SKM-1 treated with dmso at 0.1 percent for 144 hours (cell line): Measurements from ENCODE around the gene C1R.

ENCODE experiments used
- DNase-seq: peaks from one replicate; lab custom pipeline; 2025; ENCODE audit not compliant: unreplicated experiment; lab: John Stamatoyannopoulos, UW

C1R gene

DNA sequence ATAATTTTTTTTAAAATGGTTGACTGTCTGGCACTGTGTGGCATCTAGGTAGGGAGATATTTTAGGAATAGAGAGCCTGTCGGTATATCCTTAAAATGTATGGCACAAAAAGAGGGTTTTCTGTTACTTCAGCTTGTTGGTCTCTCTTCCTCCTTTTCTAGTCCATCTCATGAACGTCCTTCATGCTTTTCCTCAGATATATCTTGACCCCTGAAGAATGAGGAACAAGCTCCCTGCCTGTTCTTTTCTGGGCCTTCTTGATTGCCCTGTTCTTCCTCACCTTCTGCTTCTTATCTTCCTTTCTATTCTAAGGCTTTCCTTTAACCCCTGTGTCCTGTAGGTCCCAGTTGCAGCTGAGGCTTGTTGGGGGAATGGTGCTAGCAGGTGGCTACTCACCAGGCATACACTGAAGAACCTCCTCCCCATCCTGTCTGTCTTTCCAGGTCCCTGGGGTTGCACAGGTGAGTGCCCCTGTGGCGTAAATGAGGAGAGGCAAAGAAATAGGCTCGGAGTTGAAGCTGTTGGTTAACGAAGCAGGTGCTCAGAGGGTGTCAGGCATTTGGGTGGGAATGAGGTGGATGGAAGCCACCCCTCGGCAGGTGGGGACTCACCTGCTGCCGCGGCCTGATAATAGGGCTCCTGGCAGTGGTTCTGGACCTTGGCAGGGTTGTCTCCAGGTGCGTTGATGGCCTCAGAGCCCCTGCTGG, 7.2 kb upstream of the C1R start:
- peak; percentile 36 for DNase-seq

DNA sequence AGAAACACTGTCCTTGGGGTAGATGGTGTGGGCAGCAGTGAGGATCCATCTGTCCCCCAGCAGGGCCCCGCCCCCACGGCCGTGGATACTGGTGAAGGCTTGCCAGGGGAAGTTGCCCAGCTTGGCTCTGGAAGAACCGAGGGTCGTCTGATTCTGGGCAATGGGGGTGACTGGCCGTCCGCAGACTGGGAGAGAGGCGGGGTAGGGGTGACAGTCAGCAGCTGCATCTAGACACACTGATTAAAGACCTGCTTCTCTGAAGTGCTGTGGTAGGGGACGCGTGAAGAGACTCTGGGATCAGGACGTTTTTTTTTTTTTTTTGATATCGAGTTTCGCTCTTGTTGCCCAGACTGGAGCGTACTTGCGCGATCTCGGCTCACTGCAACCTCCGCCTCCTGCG, 4.7 kb upstream of the C1R start:
- no peak for DNase-seq

DNA sequence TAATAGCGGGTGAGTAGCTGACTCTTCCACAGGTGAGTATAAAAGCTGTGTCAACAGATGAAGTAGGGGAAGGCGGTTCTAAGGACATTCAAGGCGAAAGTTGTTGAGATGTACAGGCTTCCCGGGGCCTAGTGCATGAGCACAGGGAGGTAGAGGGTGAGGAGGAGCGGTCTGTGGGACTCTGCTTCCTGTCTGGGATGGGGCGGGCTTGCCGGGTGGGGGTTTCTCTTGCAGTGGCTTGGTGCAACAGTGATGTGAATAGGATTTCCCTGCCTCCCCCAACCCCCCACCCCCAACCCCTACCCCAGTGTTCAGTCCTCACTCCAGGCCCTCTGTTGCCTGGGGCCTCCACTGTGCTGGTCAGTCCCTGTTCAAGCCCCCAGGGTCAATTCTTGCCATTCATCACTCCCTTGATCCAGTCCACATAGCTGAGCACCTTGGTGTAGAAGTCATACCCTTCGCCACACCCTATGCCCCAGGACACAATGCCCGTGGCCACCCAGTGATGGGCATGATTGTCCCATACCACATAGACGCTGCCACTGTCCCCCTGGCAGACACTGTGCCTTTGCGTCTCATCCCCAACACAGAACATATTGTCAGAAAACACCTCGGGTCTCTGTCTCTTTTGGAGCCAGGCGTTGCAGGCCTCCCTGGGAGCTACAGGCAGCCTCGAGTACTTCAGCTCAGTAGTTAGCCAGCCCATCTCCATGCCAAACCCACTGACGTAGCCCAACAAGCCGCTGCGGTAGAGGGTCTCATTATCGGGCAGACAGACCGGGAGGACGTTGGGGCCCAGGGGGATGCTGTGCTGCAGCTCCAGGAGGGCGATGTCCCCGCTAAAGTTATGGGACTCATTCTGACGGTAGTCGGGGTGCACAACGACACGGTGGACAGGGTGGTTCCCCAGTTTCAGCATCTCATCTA, 4.0 kb upstream of the C1R start:
- DNase-seq: no peak

DNA sequence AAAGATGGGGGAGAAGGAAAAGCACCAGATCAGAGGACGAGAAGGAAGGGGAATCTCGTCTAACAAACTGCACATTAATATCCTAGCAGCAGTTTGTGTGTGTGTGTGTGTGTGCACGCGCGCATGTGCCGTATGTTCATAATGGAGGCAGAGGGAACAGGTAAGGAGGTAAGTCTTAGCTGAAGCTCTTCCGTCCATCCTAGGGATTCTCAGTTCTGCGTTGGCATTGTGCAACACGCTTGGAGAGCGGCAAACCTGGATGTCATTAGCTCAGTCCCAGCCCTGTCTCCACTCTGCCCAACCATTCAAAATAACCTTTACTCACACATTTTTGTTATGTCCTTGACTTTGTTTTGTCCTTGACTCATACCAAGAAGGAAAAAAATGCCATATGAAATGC, 1.6 kb upstream of the C1R start:
- no peak for DNase-seq

DNA sequence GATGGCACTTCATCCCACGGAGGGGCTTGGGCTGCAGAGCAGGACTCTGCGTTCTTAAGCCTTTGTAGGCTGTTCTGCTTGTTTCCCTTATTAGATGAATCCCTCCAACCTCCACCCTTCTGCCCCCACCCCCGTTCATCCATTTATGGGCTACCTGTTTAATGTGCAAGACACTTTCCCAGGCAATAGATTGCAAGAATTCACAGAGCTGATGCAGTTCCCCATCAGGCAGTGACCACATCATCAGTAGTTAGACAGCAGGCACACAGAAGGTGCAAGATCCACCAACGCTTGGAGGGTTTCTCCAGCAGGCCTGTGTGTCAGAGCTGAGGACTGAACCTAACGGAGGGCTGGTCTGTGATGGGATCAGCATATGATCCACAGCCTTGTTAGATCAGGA, 1.2 kb upstream of the C1R start:
- DNase-seq: no peak

DNA sequence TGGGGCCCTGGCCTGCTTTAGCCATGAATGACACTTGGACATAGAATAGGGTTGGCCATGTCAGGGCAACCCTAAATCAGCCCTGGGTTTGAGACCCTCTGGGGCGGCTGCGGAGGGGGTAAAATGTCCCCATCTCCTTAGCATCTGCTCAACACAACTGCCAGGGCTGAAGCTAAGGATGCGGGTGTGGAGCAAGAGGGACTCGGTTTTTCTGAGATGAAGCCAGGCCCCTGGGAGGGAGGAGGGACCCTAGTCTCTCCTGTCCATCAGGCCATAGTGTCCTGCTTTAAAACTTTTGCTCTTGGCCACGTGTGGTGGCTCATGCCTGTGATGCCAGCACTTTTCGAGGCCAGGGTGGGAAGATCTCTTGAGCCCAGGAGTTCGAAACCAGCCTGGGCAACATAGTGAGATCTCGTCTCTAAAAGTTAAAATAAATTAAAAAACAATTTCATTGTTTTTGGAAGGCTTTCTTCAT, 778 bp upstream of the C1R start:
- DNase-seq: no peak

DNA sequence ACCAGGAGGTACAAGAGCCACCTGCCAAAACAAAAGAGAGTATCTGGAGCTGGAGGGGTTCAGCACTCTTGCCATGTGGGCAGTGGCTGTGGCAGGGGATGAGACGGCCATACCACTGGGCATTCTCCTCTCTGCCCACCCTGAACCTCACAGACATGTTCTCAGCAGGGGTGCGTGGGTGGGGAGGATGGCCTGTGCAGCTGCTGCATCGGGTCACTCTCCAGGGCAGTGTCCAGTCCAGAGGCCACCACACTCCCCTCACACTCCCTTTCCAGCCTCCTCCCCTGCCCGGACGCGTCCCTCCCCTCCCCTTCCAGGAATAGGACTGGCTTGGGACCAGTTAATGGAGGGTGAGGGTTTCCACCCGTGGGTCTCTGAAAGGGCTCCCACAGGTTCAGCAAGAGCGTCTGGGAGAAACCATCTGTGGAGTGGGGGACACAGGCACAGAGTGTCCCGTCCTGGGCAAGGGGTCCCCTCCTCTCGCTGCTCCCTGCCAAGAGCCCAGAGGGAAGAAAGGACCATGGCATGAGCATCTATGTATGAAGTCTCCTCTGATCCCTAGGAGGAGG, 501 bp downstream of the C1R start:
- DNase-seq: no peak

DNA sequence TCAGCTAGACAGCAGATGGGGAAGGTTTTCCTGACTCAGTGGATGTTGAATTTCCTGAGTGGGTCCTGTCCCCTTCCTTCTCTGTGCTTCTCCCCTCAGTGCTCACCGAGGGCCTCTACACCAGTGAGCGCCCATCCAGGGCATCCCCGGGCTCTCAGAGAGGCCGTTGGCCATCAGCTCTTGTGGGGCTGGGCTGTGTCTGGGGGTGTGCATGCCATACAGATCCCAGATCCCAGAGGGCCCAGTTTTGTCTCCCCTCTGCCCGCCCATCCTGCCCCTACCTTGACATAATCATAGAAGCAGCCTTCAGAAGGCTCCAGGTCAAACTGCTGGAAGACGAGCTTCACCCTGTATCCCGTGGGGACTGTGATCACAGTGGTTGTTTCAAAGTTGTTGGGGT, 1.1 kb downstream of the C1R start:
- no peak for DNase-seq

DNA sequence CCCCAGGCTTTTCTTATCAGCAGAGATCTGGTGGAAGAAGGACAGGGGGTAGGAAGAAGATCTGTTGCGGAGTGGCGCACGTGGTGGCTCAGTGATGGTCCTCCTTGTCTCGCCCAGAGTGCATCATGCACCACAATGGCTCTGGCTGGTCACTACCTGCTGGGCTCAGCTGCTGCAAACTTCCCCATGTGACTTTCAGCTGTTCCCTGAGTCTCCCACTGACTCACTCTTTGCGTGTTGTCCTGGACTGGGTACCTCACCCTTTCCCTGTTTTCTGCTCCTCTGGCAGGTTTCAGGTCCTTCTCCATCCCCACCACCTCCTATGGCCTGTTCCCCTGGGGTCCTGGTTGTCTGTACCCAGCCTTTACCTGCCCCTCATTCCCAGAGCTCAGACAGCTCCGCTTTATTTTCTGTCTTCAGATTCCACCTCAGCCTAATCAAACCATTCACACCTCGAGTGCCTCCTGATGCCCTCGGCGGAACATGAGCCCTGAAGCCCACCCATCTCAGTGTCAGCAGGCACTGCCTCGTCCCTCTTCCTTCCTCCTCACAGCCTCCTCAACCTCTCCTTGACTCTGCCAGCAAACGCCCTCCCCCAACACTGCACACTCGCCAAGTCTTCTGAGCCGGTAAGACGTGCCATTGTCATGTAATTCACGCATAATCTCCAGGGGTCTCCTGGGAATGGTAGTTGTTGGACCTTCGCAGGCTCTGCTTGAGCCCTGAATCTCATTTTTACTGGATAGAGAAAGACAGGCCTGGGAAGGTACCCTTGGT, 1.8 kb downstream of the C1R start:
- DNase-seq: no peak

DNA sequence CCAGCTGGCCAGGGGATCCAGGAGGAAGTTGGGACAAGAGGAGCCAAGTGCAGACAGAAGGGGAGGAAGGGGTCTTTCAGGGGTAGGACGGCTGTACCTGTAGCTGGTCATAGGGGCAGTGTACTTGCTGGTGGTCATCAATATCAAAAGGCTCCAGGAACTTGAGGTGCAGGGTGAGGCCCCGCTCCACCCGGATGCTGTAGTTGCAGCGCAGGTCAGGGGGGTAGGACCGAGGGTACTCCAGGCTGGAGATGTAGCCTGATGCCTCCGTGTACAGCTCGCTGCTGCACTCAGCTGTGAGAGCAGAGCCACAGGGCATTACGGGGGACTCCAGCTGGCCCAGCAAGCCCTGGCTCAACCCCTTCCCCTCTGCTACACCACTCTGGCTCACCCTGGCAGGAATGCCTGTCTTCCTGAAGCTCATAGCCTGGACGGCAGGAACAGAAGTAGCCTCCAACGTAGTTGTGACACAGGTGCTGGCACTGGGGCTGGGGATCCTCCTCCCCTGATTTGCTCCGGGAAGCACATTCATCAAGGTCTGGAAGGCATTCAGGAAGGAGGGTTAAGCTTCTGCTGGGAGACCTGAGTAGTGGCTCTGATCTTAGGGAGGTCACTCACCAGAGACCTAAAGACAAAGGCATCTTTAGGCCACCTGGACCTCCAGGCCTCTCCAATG, 2.9 kb downstream of the C1R start:
- DNase-seq: no peak

DNA sequence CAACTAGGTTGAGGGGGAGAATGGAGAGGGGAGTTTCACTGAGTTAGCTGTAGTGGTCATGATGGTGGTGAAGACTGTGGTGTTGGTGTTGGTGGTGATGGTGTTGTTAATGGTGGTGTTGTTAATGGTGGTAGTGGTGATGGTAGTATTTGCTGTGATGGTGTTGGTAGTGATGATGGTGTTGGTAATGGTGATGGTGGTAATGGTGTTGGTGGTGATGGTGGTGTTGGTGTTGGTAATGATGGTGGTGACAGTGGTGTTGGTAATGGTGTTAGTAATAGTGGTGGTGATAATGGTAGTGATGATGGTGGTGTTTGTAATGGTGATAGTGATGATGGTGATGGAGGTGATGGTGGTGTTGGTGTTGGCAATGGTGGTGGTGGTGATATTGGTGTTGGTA, 9.1 kb downstream of the C1R start:
- DNase-seq: no peak

DNA sequence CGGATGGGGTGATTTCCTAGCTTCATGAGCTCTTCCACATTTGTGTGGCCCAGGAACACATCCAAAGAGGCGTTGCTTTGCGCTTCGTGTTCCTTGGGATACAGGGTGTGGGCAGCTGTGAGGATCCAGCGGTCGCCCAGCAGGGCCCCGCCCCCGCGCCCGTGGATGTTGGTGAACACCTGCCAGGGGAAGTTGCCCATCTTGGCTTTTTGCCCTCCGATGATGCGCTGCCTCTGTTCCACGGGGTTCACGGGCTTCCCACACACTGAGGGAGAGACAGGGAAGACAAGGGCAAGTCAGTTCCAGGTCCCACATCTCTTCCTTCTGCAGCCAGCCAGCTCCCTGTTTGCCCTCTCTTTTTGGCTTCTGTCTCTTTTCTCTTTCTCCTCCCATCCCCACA, 11.2 kb downstream of the C1R start:
- DNase-seq: no peak

DNA sequence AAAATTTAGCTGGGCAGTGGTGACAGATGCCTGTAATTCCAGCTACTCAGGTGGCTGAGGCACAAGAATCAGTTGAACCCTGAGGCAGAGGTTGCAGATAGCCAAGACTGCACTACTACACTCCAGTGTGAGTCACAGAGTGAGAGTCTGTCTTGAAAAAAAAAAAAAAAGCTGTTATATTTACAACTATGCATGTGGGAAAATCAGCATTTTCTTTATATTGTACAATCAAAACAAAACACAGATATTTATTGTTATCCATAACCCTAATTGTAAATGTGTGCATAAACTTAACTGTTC, 12.5 kb downstream of the C1R start:
- DNase-seq: no peak

DNA sequence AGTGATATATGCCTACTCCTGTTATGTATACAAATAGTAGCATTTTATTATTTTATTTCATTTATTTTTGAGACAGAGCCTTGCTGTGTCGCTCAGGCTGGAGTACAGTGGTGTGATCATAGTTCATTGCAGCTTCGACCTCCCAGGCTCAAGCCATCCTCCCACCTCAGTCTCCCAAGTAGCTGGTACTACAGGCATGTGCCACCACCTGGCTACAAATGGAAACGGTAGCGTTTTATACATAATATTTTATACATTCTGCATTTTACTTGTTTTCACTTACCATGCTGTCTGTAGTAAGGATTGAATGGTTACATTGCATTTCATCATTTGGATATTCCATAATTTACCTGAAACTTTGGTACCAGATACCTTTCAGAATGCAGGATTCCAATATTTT, 14.1 kb downstream of the C1R start:
- no peak for DNase-seq

DNA sequence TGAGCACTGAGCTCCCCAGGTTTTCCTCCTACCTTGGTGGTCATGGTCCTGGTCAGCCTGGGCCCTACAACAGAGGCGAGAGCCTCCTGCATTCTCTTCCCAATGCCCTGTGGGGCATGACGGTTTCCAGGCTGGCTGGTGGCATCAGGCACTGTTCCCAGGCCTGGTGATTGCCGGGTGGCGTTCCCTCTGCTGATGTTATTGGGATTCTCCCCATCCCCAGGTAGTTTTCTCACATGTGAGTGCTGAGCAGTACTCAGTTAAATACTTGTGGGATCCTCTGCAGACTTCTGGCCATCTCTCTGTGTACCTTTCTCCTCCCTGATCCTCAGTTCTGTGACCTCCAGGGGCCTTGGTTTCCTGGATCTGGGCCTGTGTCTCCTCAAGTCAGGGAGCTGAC, 15.8 kb downstream of the C1R start:
- no peak for DNase-seq

DNA sequence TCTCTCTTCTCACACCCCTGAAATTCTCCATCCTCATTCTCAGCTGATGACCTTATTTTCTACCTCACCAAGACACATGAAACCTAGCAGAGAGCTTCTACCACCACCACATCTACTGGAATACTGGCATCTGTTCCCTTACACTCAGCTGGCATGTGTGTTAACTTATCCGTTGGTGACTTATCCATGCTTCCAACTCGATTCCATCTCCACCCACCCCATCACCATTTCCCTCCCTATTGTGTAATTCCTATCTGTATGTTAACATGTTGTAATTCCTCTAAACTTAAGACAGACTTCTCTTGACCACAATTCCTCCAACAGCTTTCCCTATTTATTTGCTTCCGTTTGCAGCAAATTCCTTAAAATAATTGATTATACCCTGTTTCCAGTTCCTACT, 16.3 kb downstream of the C1R start:
- DNase-seq: no peak

DNA sequence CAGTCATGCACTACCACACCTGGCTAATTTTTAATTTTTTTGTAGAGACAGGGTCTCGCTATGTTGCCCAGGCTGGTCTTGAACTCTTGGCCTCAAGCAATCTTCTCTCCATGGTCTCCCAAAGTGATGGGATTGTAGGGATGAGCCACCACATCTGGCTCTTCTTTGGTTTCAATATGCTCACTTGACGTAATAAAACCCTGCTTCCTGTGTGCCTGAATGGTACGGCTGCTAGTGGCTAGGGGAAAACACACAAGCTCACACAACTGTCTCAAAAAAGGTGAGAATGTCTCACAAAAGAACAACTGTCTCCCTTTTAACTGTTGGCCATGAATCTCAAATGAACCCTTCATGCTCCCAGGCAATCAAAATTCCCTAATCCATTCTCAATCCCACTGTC, 16.7 kb downstream of the C1R start:
- DNase-seq: no peak

DNA sequence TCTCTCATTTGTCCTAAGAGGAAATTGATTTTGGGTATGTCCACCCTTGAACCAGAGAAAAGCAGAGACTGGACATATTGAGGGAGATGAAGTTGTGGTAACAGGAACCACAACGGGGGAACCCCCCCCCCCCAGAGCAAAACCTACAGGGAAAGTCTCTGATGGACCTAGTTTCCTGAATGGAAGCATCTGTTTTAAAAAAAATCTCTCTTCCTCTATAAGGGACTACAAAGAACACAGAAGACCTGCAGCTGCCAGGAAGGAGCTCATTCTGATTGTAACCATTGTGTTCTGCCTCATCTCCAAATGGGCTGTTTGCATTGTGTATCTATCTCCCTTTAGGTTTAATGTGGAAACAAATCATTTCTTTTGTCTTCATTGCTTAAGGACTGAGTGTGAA, 18.3 kb downstream of the C1R start:
- no peak for DNase-seq

DNA sequence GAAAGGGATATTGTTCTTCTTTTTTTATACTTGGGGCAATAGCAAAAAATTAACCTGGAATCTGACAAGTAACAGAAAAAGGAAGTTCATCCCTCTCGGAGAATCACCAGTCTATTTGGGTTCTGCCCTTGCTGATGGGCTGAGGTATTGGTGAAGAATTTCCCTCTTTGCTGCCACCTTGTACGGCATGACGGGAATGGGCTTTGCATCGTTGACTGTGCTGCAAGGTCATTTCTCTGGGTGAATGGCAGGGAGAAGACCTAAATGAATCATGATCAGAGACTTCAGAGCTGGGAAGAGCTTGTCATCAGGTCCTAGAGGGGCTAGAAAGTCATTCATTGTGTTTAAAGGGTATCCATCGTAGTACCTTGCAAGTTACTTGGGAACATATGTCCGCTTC, 19.7 kb downstream of the C1R start:
- DNase-seq: no peak

DNA sequence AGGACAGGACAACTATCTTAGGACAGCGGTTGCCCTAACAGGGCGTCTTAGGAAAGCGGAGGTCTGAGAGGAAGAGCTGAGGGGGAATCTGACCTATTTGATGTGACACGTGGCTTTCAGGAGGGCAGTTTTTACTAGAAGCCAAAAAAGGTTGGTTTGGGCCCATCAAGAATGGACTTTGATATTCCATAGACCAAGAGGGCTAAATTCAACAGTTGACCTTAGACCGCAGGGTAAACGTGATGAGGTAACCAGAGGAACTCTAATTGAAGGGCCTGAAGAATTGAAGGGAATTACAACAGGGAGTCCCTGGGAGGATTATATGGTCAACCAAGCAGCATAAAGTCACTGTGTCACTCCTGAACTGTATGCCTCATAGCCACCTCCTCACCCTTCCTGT, 20.2 kb downstream of the C1R start:
- no peak for DNase-seq

DNA sequence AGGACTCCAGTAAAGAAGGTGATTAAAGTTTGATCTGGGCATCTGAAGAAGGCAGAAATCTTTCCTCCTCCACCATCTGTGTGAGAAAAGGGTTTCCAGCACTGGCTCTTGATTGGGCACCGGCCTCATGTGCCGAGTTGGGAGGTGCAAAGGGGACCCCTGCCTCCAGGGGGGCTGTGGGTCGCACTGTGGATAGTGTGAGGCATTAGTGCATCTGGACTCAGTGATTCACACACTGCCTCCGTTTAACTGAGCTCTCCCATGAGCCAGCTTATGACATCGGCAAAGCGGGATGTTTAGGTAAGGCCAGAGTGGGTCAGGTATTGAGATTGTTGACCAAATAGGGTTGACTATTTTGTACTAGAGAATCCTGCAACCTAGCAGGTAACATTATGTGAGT, 22.9 kb downstream of the C1R start:
- DNase-seq: no peak
